ENCODE measurements around the gene SNCB.

GRCh38 chr5:176593273-176593869 is 37.0 kb downstream of the SNCB start:
- TF ChIP-seq, protein P1, sequence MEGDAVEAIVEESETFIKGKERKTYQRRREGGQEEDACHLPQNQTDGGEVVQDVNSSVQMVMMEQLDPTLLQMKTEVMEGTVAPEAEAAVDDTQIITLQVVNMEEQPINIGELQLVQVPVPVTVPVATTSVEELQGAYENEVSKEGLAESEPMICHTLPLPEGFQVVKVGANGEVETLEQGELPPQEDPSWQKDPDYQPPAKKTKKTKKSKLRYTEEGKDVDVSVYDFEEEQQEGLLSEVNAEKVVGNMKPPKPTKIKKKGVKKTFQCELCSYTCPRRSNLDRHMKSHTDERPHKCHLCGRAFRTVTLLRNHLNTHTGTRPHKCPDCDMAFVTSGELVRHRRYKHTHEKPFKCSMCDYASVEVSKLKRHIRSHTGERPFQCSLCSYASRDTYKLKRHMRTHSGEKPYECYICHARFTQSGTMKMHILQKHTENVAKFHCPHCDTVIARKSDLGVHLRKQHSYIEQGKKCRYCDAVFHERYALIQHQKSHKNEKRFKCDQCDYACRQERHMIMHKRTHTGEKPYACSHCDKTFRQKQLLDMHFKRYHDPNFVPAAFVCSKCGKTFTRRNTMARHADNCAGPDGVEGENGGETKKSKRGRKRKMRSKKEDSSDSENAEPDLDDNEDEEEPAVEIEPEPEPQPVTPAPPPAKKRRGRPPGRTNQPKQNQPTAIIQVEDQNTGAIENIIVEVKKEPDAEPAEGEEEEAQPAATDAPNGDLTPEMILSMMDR (IDR thresholded peaks at IDR 0.05): no peak
- TF ChIP-seq POLR2A (IDR thresholded peaks at IDR 0.05) (no peak), EP300 (IDR thresholded peaks at IDR 0.05) (no peak)

All from ovary (tissue), 3 donors.